Transverse colon (tissue), 4 donors: ENCODE data around the gene H6PD. TPM values are rescaled to one million over a fixed set of nuclear protein-coding genes. Genes with fewer than 3 reads are reported as not detected.

Source experiments
- DNase-seq: peaks from one replicate; pipeline ENCODE4 v3.0.0-alpha.2; 2019
- H3K27ac ChIP-seq, 4 donors: fragments of 200-600 bp; sonication (generic); 2 replicates each; pipeline ENCODE4 v1.5.1; 2016 to 2018; ENCODE audit warnings: inconsistent platforms in 4 of 4
- H3K27me3 ChIP-seq: fragments of 200-600 bp; sonication (generic); 2 replicates; pipeline ENCODE4 v1.5.1; 2017; ENCODE audit warnings: inconsistent platforms
- H3K36me3 ChIP-seq, 4 donors: fragments of 200-600 bp; sonication (generic); 2 replicates each; pipeline ENCODE4 v1.5.1; 2017 to 2019; ENCODE audit warnings: inconsistent platforms in 4 of 4
- H3K4me1 ChIP-seq, 4 donors: fragments of 200-600 bp; sonication (generic); 2 replicates each; pipeline ENCODE4 v1.5.1; 2017 to 2020; ENCODE audit warnings: inconsistent platforms in 4 of 4
- H3K4me3 ChIP-seq, 4 donors: fragments of 200-600 bp; sonication (generic); 1 replicate in 1 of 4; 2 replicates in 3 of 4; pipeline versions ENCODE4 v1.5.1 to v1.6.1; 2017 to 2019; ENCODE audit warnings: inconsistent platforms in 4 of 4
- H3K9me3 ChIP-seq, 2 donors: fragments of 200-600 bp; sonication (generic); 2 replicates each; pipeline ENCODE4 v1.5.1; 2017 to 2019; ENCODE audit warnings: inconsistent platforms in 2 of 2
- EP300 ChIP-seq: sonication (generic); formaldehyde crosslinking; IDR thresholded peaks from one replicate; pipeline ENCODE4 v1.6.1; 2017; ENCODE audit warnings: antibody characterized with exemption, low read depth
- POLR2A ChIP-seq: fragments of 450-650 bp; IDR thresholded peaks from one replicate; pipeline ENCODE4 v1.6.1; 2016; ENCODE audit warnings: antibody characterized with exemption, mild to moderate bottlenecking, moderate library complexity
- POLR2AphosphoS5 ChIP-seq, 3 donors: sonication (generic); formaldehyde crosslinking; IDR thresholded peaks; one replicate each; pipeline ENCODE4 v1.6.1; 2016; ENCODE audit warnings: antibody characterized with exemption in 3 of 3
- WGBS, 2 donors: methylation state at CpG; one replicate each; pipeline ENCODE4 v1.1.5; 2018; ENCODE audit warnings: low coverage in 1 of 2; 5-methylcytosine and 5-hydroxymethylcytosine counted together
- in situ Hi-C, 4 donors: fragments of 200-750 bp; cut with MboI; loops; one replicate each; pipeline versions ENCODE4 v1.15.0 to v1.15.1; 2017; ENCODE audit warnings: low sequenced_read_pairs in 3 of 4, low pct_ligation_motif_present in 1 of 4, low pct_unique_long_range_greater_than_20kb in 1 of 4
- intact Hi-C: fragments of 100-400 bp; cut with DNase I; formaldehyde crosslinking; loops from one replicate; pipeline ENCODE4 v1.15.1; 2023; ENCODE audit warnings: low total_unique reads
- total RNA-seq, 4 donors: library from RNA; depleted of rRNA; stranded (reverse); fragments of >200 nt; gene quantifications; one replicate each; pipeline ENCODE4 v1.1.0, GENCODE V29; 2016
- TF ChIP-seq, protein P1 (sequence below), 5 experiments: fragments of 200-600 bp in 3 of 5; fragments of 450-650 bp in 2 of 5; sonication (generic) in 3 of 5; IDR thresholded peaks; 1 replicate in 2 of 5; 2 replicates in 3 of 5; pipeline ENCODE4 v1.5.1; 2016 to 2017; ENCODE audit warnings: antibody characterized with exemption in 5 of 5, inconsistent platforms in 3 of 5, mild to moderate bottlenecking in 2 of 5, moderate library complexity in 1 of 5

H6PD gene
- total RNA-seq, 4 donors from 2014 or later = 24.1 to 49.4 (median 26.7) TPM

DNA sequence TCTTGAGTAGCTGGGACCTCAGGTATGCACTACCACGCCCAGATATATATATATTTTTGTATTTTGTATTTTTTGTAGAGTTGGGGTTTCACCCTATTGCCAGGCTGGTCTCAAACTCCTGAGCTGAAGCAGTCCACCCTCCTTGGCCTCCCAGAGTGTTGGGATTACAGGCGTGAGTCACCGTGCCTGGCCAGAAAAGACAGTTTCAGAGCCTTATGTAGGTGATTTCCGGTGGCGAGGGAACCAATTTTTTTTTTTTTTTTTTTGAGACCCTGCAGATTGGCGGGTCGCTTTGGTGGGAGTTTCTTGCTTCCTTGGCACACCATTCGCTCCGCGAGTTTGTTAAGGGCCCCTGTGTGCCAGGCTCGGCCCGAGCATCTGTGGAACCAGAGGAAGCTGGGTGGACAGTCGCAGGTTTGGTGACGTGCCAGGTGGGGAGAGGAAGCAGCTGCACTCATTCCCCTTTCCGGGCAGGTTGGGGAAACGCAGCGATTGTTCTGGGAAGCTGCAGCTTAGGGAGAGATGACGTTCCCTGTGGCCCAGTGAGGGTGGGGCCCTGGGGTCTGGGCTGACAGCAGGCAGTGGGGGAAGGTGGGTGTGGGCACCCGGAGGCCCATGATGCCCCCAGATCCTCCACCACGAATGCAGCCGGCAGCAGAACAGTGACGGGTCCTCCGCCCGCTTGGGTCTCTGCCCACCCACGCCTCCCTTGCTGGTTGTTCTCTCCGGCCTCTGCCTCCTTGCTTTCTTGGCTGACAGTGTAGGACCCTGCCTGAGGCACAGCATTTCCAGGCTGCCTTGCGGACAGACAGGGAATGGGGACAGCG is 83.2 kb downstream of the H6PD start:
- Histone ChIP-seq H3K36me3 (no peaks in the 10 kb centered on the region), H3K27ac (peak overlapping the region; percentile 59 to 77 (median 68)), H3K27me3 (no peaks in the 10 kb centered on the region), H3K4me3 (peak overlapping the region in 1 of 4 donors; percentile 14), H3K9me3 (no peaks in the 10 kb centered on the region), H3K4me1 (peaks cover 19 to 82% (median 53%) of the 10 kb centered on the region in 4 donors)
- peak; percentile 75 for TF ChIP-seq EP300
- TF ChIP-seq, protein P1, sequence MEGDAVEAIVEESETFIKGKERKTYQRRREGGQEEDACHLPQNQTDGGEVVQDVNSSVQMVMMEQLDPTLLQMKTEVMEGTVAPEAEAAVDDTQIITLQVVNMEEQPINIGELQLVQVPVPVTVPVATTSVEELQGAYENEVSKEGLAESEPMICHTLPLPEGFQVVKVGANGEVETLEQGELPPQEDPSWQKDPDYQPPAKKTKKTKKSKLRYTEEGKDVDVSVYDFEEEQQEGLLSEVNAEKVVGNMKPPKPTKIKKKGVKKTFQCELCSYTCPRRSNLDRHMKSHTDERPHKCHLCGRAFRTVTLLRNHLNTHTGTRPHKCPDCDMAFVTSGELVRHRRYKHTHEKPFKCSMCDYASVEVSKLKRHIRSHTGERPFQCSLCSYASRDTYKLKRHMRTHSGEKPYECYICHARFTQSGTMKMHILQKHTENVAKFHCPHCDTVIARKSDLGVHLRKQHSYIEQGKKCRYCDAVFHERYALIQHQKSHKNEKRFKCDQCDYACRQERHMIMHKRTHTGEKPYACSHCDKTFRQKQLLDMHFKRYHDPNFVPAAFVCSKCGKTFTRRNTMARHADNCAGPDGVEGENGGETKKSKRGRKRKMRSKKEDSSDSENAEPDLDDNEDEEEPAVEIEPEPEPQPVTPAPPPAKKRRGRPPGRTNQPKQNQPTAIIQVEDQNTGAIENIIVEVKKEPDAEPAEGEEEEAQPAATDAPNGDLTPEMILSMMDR (IDR thresholded peaks at IDR 0.05) = no peak
- TF ChIP-seq POLR2AphosphoS5 (IDR thresholded peaks at IDR 0.05) = peak; percentile 56 to 64 (median 57)
- no peak for TF ChIP-seq POLR2A
- DNase-seq = peak; percentile 44
- in situ Hi-C loops (no loop called here), intact Hi-C loops (no loop called here)
- WGBS, 2 donors = 32 to 60% methylated on average over 5 to 28 of the region's 28 CpGs

DNA sequence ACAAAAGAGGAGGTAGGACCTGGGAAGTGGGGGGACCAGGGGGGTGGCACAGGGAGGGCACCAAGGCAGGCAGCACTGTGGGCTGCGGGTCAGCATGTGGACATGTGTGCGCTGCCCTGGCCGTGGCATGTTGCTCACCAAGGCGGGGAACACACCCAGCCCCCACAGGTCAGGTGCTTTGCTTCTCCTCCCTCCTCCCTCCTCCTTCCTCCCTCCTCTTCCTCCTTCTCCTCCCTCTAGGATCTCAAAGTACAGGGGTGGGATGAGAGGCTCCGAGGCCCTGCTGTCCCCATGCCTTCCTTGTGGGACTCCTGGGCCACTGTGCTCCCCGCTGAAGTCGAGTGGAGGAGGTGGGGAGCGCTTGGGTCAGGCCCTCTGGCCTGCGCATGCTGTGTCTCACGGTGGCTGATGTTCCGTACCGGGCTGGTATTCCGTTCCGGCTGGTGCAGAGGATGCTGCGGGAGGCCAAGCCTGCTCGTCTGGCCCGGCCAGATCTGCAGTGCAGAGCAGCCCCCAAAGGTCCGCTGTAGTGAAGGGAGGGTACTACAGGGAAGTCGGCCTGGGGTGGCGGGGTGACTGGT is 84.7 kb downstream of the H6PD start:
- H3K9me3 ChIP-seq = no peaks in the 10 kb centered on the region
- peaks cover 23 to 89% (median 61%) of the 10 kb centered on the region in 4 donors for H3K4me1 ChIP-seq
- WGBS, 2 donors = 83 to 93% methylated on average over 4 to 19 of the region's 20 CpGs
- H3K4me3 ChIP-seq = no peak overlapping the region
- in situ Hi-C loops = no loop called here
- H3K36me3 ChIP-seq = no peaks in the 10 kb centered on the region
- no peak for DNase-seq
- H3K27me3 ChIP-seq = no peaks in the 10 kb centered on the region
- intact Hi-C loops = no loop called here
- TF ChIP-seq POLR2AphosphoS5 (IDR thresholded peaks at IDR 0.05) = no peak
- no peak for TF ChIP-seq EP300
- TF ChIP-seq, protein P1 (IDR thresholded peaks at IDR 0.05) = no peak
- TF ChIP-seq POLR2A = no peak
- peak overlapping the region; percentile 2 to 77 (median 48) for H3K27ac ChIP-seq

DNA sequence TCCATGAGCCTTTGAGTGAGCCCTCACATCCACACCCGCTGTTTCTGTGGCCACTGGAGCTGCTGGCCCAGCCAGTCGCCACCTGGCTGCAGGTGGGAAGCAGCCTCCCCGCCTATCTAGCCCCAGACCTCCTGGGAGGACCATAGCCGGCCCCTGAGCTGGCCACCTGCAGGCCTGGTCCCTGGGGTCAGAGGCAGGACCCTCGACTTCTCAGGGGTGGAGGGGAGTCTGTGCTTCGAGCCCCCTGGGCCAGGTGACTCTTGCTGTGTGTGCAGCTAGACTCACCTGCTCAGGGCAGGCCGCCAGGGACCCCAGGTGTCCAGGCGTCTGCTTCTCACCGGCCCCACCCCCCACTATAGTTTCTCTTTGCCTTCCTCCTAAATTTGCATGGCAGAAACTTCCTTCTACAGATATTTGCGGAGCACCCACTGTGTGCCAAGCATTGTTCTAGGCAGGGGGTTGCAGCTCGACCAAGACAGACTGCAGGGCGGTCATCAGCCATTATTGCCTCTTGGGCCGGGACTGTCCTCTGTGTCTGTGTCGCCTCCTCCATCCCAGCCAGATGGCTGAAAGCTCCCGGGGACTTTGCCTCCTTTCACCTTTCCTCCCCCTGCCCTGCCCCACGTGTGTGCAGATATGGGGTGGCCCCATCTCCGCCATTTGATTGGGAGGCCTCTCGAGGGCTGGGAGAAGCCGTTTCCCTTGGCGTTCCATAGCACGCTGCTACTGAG is 85.4 kb downstream of the H6PD start:
- TF ChIP-seq, protein P1 (IDR thresholded peaks at IDR 0.05) = no peak
- TF ChIP-seq POLR2AphosphoS5 (IDR thresholded peaks at IDR 0.05) (no peak), EP300 (no peak), POLR2A (no peak)
- Histone ChIP-seq H3K4me3 (no peak overlapping the region), H3K27me3 (no peaks in the 10 kb centered on the region), H3K27ac (peak overlapping the region; percentile 70 to 81 (median 76)), H3K9me3 (no peaks in the 10 kb centered on the region), H3K36me3 (no peaks in the 10 kb centered on the region), H3K4me1 (peaks cover 27 to 94% (median 67%) of the 10 kb centered on the region in 4 donors)
- DNase-seq = no peak
- intact Hi-C loops (no loop called here), in situ Hi-C loops (no loop called here)
- 63% methylated on average over 18 of the region's 21 CpGs; no CpG with 5 or more reads in 1 of the 2 donors for WGBS, 2 donors

Other genes starting within 250 kb of the H6PD start
- gene SLC2A7, start 208.4 kb upstream of the H6PD start, total RNA-seq = not detected
- 10 to 100 TPM in 2 of 4 donors, 1 to 10 TPM in 2; 5.9 to 21.3 (median 13.3) TPM for gene SLC2A5, start 165.1 kb upstream of the H6PD start, total RNA-seq
- 10 to 100 TPM in 2 of 4 donors, 1 to 10 TPM in 2; 6.4 to 14.3 (median 9.8) TPM for gene GPR157, start 105.7 kb upstream of the H6PD start, total RNA-seq
- gene SPSB1, start 58.1 kb downstream of the H6PD start, total RNA-seq = 10 to 100 TPM; 40.0 to 82.1 (median 52.6) TPM